HG03439 (cell line): ENCODE measurements around the gene PIP5K1B.

ENCODE experiments used
- ATAC-seq: cut with Tn5 transposase; IDR thresholded peaks from one replicate; pipeline ENCODE4 v1.9.1; 2021; ENCODE audit warnings: mild to moderate bottlenecking, moderate library complexity; ENCODE audit not compliant: unreplicated experiment

Gene PIP5K1B

DNA sequence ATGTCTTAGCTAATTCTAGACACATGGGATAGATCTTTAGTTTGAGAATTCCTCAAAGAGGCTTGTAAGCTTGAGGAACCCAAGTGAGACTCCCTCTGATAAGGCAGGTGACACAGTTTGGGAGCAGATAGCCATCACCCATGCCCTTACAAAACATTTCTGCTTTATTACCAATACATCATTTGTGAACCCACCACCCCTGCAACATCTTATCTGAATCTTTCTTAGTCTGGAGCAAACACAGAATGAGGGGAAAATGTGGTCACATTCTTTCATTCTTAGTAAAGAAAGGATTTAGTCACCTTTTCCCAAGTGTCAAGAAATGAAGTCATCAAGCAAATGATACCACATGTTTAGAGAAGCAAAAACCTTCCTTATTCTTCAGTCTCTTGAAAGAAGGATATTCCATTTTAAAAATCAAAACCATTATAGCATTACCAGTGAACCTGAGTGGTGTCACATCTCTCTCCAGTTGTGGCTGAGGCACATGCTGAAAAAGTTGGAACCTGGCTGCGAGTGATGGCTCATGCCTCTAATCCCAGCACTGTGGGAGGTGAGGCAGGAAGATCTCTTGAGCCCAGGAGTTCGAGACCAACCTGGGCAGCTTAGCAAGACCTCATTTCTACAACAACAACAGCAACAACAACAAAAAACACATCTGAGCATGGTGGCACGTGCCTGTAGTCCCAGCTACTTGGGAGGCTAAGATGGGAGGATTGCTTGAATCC is 243.0 kb downstream of the PIP5K1B start:
- no peak for ATAC-seq

DNA sequence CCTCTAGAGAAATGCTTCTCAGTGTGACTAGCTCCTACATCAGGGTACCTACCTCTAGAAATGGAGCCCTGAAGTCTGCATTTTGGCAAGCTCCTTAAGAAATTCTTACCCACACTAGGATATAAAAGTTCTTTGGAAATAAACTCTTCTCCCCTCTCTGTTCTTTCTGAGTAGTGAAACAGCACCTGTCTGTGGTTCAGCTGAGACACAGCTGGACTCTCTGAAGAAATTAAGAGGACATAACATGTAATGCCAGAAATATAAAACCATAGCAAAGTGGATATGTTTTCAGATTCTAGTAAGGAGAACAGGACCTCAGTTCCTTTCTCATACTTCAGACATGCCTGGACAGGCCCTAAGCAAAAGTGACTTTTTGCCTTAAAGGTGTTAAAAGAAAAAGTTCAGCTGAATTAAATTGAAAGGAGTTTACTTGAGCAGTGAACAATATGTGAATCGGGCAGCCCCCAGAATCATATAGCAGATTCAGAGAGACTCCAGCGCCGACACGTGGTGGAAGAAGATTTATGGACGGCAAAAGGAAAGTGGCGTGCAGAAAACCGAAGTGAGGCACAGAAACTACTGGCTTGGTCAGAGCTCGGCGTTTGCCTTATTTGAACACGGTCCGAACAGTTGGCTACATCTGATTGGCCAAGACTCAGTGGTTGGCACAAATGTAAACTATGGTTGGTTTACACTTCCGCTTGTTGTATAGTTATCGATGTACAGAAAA is 244.4 kb downstream of the PIP5K1B start:
- no peak for ATAC-seq

DNA sequence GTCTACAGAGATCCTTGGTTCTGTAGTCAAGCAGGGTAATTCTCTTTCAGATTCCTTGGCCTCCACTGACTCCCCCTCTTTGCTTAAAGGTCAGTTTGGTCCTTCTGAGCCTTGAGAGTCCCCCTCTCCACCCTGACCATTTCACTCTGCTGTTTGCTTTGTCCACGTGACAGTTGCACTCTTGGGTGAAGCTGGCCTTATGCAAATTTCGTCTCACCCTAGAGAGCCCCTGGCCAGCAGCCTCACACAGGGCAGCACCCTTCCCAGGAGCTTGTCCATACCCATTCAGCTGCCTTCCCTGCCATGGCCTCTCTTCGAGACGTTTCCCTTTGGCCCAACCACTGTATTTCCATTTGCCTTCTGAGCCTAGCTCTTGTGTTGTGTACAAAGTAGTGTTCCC is 245.1 kb downstream of the PIP5K1B start:
- ATAC-seq, result no peak

DNA sequence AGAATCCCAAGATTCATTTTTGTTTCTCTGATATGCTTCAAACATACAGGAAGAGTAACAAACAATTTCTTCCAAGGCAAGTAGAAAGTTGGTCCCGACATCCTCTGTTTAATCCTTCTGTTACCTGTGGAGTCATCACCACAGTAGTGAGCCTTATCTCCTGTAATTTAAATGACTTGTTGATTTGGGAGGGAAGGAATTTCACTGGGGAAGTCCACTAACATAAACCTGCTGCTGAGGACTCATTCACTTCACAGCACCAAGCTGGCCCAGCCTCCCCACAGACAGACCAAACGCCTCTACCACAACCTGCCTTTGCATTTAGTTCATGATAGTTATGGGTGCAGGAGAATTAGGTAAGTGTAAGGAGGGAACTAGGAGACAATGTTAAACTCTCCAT is 245.6 kb downstream of the PIP5K1B start:
- no peak for ATAC-seq

DNA sequence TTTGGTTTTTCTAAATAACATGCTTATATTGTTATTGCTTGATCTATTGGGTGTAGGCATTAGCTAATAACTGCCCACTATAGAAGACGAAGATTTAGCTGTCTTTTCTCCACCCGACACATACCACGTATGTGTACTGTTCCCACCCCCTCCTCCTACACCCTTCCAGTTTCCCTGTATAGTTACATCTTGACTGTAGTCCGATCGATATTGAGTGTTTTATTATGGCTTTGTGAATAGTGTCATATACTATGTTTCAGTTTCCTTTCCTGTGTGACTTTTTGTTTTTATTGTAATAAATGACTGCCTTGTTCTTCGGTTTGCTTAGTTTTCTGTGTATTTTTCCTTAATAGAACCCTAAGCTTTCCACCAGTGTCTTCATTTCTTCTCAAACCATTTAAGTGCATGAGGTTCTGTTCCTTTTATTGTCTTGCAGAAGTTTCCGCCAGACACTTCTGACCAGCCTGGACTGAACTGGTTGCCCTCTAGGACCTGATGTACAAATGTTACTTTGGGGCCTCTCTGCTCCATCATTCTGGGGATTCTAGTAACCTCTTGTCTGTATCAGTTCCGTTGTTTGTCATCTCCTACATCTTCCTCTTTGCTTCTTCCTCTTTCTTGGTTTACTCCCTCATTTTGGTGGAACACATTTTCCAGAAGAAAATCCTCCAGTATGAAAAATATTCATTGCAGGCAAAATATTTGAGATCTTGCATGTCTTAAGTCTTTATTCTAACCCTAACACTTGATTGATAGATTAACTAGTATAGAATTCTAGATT is 247.0 kb downstream of the PIP5K1B start:
- peak; percentile 52 for ATAC-seq

DNA sequence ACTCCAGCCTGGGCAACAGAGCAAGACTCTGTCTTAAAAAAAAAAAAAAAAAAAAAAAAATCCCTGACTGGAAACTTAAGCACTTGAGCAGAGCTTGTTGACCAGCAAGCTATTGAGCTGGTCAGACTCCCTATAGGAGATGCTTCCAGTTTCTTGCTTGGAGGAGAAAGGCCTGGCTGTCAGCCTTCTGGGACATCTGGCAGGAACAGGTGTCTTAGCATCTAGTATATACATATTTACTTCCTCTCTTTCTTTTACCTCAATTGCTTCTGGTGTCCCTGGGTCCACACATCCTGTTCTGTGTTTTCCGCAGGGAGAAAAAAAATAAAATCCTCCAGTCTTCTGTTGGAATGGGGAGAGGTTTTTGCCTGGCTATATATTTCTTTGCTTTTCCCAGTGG is 248.7 kb downstream of the PIP5K1B start:
- ATAC-seq, result no peak

DNA sequence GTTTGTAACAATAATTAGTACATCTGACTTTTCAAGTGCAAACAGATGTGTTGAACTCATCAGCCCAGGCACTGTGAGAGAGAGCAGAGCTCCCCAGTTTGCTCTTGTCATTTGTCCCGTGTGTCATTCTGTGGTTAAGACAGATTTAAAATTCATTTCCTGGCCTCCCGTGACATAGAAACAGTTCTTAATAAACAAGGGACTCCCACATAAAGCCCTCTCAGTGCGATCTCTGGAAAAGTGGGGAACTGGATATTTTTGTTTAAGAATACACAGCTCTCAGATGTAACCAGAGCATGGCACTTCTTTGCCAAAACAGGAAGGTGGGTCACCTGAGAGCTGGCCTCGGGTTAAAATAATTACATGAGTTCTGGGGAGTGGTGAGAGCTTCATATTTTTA is 250.3 kb downstream of the PIP5K1B start:
- ATAC-seq, result no peak

DNA sequence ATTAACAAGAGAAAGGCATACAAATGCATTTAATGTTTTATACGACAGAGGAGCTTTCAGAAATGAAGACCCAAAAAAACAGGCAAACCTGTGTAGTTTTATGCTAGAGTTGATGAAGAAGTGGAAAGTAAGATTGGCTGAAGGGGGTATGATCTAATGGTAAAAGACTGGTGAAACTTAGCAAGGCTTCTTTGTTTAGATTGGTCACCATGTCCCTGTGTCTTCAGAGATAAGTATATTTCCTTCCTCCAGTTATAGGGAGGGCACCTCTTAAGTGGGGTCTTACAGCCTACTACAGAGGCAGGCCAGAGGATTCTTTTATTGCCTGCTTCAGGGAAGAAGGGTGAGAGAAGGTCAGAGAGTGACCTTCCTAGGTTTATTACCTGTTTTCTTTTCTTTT is 252.4 kb downstream of the PIP5K1B start:
- ATAC-seq, result no peak

DNA sequence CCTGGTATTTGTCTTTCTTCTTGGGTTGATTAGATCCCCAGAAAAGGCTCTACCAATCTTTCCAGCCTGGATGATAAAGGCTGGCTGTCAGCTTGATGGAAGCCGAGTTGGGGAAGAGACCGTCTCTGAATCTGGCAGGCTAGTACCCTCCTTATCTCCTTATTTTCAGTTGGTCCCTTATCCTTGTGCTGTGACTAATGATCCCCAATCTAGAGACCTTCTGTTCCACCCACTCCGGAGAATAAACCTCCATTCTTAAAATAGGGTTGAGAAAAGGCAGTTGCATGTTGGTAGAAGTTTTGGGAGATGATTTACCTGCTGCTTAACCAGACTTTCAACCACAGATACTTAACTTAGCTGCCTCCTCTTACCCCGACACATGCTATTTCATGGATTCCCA is 256.5 kb downstream of the PIP5K1B start:
- ATAC-seq, result no peak

DNA sequence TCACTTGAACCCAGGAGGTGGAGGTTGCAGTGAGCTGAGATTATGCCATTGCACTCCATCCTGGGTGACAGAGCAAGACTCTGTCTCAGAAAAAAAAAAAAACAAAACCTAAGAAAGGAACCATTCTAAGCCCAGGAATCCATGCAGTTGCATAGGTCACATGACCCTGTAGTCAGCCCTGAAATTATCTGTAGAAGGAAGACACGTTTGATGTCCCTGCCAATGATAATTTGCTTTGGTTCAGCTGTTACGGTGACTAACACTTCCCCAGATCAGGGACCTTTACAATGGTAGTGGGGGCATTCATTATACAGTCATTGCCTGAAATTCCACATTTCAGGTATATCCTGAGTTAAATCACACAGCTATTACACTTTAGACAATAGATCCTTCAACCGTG is 258.4 kb downstream of the PIP5K1B start:
- ATAC-seq, result no peak

DNA sequence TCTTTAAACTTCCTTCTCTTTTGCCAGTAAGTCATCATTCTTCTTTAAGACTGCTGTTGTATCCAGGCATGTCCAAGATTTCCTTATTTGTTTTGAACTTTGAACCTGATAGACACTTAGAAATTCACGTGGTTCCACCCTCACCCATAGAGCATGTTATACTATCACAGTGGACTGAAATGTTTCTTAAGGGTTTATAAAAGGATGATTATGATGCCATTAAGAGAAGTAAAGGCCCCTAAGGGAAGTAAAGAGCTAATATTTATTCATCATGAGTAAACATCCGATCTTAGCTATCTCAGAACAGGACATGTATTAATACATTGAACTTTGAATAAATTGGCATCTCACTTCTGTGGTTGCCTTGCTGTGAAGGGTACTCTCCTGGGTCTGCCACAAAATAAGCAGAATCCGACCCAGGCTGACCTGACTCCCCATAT is 259.1 kb downstream of the PIP5K1B start:
- ATAC-seq, result no peak

DNA sequence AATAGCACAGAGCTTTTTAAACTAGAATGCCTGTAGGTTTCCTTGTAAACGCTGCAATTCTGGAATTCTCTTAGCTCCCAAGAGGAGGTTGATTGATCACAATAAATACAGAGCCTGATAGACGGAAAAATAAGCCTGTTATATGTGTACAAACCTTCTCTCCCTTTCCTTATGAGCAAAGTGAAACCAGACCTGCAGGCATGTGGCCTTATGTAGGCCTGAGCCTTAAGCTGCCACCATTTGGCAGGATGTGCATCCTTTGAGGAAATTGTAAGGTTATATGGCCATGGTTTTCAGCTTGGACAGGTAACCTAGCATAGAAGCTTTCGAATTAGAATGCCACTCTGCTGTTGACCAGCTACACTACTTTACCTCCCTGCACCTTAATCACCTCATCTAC is 259.7 kb downstream of the PIP5K1B start:
- no peak for ATAC-seq

DNA sequence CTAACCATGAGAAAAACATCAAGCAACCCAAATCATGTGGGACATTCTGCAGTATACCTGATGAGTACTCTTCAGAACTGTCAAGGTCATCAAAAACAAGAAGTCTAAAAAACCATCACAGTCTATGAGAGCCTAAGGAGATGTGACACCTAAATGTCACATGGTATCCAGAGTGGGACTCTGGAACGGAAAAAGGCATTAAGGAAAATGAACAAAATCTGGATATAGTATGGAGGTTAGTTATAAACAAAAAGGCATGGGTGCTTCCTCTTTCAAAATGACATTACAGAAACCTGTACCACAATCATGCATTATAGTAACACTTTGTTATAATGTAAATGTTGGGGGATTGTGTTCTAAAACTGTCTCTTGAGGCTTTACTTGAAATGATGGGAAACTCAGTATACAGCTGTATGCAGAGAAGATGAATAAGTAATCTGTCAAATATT is 261.5 kb downstream of the PIP5K1B start:
- ATAC-seq, result no peak

DNA sequence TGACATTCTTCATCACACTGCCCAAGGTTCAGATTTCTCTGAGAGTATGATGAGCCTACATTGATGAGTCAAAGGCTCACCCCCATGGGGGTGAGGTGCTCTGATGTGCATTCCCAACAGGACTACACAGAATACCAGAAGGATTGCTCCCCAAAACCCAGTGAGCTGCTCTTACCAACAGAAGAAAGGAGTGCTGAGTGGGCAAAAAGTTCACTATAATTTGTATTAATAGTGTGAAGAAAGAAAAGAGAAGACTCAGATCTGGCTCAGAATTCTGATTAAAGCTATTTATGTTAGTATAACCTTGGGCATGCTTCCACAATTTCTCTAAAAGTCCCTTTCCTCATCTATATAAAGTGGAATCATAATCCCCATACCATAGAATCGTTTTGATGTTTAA is 262.8 kb downstream of the PIP5K1B start:
- no peak for ATAC-seq

DNA sequence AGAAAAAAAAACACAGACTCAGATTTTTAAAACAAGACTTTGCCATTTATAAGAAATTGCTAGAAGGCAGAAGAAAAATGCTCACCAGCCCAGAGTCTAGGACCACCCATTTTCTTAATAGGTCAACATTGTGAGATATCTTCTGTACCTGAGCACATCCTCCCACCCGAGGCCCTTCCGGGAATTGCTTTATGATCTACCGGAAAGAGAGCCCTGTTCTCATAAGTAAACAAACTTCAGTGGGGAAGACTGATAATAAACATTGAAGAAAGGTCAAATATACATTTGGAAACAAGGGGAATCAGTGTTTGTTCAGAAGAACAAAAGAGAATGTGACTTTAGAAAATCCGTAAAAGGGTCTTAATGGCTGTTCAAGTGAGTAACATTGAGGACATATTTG is 264.5 kb downstream of the PIP5K1B start:
- no peak for ATAC-seq

DNA sequence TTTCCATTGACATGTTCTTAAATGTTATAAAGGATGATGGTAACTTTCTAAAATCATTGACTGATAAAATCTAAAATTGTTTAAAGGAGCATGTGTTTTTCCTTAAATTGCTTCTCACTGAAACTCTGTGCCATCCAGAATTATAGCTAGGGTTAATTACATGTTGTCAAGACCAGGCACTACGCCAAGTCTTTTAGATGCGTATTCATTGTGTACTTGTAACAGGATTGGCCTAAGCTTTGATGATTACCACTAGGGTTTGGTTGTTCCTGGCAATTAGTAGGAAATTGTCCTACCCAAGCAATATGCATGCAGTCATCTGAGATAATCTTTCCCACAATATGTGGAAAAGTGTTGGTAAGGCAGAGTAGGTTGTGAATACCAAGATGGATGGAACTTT is 265.1 kb downstream of the PIP5K1B start:
- no peak for ATAC-seq

DNA sequence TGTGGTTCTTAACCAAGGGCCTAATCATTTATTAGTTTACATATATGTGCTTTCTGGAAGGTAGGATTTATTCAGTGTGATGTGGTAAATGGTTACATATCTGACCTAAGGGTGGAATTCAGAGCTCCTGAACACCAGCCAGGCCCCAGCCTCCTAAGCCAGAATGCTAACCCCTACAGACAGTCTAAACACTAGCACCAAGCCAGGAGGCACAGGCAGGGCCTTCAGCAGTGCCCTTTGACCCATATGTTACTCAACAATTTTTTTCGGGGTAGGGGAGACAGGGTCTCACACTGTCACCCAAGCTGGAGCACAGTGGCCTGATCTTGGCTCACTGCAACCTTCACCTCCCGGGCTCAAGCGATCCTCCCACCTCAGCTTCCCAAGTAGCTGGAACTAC is 268.6 kb downstream of the PIP5K1B start:
- ATAC-seq, result no peak

DNA sequence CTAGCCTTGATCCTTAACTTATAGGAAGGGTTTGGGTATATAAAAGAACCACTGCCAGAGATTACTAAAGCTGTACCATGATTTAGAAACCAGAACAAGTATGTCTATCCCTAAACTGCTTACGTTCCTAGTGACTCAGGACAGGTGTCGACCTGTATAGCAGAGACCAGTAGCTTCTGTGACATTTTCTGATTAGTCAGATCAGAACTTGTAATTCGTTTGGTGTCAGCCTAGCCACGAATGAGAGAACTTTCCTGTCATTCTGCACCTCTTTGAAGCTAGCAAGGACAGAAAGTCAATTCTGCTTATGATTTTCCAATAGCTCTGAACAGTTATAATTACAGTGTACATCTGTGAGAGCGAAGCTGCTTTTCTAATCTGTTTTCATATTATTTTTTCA is 269.4 kb downstream of the PIP5K1B start:
- ATAC-seq, result peak; percentile 97

DNA sequence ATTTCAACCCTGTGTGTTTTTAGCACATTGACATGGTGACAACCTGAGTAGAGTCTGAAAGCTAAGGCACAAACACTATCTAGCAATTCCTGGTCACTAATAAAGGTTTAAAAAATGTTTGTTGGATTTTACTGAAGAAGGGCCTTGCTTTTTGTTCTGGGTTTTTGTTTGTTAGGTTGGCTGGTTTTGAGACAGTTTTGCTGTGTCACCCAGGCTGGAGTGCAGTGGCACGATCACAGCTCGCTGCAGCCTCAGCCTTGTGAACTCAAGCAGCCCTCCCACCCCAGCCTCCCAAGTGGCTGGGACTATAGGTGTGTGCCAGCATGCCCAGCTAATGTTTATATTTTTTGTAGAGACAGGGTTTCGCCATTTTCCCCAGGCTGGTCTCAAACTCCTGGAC is 269.9 kb downstream of the PIP5K1B start:
- peak; percentile 7 for ATAC-seq

DNA sequence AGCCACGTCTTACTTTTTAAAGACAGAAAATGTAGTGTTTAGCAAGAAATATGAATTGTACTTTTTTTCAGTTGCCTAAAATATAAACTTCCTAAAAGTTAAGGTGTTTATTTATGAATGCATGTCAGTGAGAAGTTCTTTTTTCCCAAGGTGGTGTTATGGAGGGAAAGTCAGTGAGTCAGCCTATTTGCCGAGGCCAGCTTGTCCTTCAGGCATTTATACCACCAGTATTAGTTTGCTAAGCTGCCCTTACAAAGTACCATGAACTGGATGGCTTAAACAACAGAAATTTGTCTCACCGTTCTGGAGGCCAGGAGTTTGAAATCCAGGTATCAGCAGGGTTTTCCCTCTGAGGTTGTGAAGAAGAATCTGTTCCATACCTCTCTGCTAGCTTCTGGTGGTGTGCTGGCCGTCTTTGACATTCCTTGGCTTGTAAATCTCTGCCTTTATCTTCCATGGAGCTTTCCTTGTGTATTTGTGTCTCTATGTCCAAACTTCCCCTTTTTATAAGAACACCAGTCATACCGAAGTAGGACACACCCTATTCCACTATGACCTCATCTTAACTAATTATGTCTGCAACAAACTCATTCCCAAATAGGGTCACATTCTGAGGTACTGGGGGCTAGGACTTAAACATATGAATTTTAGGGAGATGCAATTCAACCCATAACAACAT is 270.5 kb downstream of the PIP5K1B start:
- no peak for ATAC-seq

DNA sequence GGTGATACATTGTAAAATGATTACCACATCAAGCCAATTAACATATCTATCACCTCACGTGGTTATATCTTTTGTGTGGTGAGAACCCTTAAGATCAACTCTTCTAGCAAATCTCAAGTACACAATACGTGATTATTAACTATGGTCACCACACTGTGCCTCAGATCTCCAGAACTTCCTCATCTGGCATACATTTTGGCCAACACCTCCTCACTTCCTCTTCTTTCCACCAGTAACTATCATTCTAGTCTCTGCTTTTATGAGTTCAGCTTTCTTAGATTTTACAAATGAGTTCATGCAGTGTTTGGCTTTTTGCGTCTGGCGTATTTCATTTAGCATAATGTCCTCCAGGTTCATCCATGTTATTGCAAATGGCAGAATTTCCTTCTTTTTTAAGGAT is 273.0 kb downstream of the PIP5K1B start:
- no peak for ATAC-seq
